DMS79 (cell line): Measurements from ENCODE around the gene ETFA.

Source experiments
- DNase-seq: peaks from one replicate; lab custom pipeline; 2025; lab: John Stamatoyannopoulos, UW

The ETFA gene

DNA sequence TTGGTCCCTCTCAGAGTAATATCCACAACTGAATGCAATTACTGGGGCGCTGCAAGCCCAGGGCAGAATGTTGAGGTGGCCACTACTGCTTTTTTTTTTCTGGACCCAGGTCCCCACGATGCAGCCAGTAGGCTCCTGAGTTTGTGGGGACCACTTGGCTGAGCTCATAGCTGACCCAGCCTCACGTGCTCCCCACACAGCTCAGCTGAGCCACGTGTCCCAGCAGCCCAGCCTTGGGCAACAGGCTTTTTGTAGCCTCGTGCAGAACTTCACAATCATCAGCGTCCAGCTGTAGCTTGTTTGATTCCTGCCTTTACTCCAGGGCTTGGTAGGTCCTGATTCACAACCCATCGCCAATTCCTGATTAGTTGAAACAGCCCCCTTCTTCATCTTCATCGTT, 117.3 kb downstream of the ETFA start:
- no peak for DNase-seq

DNA sequence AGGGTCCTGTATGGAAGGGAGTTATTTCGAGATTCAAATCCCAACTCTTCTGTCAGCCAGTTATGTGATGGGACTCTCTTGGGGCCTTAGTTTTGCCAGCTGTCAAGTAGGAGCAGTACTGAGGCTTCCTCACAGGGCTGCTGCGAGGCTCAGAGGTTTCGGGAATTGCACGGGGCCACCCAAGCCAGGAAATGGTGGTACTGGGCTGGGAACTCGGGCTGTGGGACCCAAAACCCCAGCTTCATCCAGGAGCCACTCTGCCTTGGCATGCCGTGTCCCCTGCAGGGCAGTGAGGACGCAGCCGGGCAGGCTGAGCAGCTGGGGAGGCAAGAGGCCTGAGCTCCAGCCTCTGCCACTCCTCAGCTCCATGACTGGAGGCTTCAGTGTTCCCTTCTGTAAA, 118.6 kb downstream of the ETFA start:
- no peak for DNase-seq

DNA sequence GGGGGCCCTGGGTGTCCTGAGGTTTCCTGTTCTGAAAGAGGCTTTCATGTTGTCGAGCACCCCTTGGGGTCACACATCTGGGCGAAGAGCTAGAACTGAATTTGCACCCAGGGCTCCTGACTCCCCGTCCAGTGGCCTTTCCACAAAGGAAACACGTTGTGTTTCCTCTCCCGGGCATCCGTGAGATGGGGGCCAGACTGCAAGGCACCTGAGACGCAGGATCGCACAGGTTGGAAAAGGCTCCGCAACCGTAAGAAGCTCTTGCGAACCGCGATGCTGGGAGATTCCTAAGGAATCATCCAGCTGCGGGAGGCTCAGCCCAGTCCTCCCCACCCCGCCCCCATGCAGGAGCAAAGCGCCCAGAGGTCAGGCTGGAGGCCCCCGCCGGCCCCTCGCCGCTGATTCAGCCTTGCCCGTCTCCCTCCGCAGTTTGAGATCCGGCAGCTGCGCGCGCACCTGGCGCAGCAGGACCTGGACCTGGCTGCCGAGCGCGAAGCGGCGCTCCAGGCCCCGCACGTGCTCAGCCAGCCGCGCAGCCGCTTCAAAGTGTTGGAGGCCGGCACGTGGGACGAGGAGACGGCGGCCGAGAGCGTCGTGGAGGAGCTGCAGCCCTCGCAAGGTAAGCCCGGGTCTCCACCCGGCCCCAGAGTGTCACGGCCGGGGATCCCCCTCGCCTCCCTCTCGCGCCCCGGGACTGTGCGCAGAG, 119.6 kb downstream of the ETFA start:
- no peak for DNase-seq

- peak; percentile 20 for DNase-seq
Observed at GRCh38 chr15:76190751-76191538, 120.3 kb downstream of the ETFA start.

- DNase-seq, result no peak
Observed at GRCh38 chr15:76190070-76190564, 121.2 kb downstream of the ETFA start.

DNA sequence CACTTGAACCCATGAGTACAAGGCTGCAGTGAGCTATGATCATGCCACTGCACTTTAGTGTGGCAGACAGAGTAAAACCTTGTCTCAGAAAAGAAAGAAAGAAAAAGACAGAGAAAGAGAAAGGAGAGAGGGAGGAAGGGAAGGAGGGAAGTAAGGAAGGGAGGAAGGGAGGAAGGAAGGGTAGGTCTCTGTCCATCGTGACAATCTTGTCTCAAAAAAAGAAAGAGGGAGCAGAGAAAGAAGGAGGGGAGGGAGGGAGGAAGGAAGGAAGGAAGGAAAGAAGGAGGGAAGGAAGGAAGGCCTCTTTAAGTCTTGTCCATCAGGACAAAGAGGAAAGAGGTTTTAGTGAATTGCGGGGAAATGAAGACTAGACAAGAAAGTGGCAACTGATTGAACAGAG, 122.2 kb downstream of the ETFA start:
- no peak for DNase-seq

DNA sequence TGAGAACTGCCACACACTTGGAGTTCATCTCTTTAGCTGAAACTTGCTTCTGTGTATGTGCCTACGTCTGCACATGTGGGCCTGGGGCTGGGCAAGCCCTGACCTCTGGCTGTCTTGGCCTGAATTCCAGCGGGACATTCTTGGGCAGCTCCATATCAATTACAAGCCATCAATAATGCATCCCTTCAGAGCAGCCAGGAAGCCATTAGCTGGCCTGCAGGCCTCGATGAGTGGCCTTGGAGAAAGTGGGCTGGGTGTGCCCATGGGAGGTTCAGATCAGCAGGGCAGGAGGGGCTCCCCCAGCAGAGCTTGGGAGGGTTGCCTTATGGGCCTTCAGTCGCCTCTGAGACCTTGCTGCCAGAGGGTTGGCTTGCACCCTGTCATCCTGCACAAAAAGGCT, 124.1 kb downstream of the ETFA start:
- no peak for DNase-seq

DNA sequence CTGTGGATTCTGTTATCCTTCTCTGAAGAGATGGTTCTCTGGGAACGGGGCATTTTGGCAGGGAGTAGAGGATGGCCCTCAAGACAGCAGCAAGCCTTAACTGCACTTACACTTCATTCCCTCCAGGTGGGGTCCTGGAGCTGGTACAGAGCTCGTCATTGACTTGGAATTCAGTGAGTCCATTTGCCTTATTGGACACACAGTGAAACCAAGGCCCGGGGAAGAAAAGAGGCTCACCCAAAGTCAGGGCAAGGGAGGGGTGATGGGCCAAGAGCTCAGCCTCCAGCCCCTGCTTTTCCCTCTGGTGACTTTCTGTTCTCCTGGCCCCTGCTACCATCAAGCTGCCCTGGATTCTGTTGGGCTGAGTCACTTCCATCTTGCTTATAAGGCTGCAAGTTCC, 125.6 kb downstream of the ETFA start:
- no peak for DNase-seq

- DNase-seq, result no peak
Observed at GRCh38 chr15:76184650-76185035, 126.6 kb downstream of the ETFA start.

DNA sequence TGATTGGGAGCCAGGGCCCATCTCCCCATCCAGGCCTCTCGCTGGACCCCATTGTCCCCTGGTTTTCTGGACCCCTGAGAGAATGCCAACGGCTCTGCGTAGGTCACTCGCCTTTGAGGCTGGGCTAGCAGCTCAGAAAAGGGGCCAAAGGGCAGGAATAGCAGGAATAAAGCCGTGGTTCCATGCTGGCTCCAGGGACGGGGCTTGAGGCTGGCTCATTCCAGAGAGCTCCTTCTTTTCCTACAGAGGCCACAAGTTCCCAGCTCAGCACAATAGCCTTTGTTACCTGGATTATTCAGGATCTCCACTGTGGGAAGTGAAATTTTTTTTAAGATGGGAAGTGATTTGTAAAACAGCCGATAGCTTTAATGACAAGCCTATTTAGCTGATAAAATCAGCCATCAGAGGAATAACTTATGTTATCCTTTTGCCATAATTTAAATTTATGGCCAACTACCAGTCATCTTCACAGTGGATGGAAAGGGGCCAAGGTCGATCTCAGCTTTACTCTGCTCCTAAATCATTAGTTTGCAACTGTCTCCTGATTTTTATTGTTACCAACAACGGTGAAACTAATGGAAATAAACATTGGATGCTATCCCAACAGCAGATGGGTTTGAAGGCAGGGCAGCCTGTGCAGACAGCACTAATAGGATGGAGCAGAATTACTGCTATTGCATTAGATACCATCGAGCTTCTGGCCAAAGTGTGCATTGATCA, 127.2 kb downstream of the ETFA start:
- DNase-seq, result no peak

GRCh38 chr15:76181705-76182107, 129.6 kb downstream of the ETFA start:
- DNase-seq, result no peak

- no peak for DNase-seq
Observed at GRCh38 chr15:76180321-76180720, 130.9 kb downstream of the ETFA start.

- DNase-seq, result no peak
Observed at GRCh38 chr15:76179023-76179422, 132.2 kb downstream of the ETFA start.

- DNase-seq, result no peak
Observed at GRCh38 chr15:76178296-76179000, 132.8 kb downstream of the ETFA start.

DNA sequence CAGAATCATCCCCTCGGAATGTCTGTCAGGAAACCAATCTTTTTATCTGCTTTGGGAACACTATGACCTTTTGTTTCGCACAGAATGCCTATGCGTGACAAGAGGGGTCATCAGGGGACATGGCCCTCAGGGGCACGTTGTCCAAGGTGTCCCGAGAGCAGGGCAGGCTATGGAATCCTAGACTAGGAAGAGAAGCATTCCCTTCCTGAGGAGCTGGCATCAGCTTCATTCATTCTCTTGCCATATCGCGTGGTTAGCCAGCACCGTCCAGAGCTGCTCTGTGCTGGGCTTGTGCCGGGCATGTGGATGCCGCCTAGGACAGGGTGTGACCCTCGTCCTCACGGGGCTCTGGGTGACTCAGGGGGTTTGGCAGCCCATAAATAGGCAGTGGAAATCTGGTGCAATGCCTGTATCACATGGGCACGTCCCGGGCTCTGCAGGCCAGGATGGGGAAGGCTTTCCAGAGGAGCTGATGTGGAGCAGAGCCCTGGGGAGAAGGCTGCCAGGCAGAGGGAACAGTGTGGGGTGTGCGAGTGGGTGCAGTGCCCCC, 133.7 kb downstream of the ETFA start:
- DNase-seq, result no peak

- DNase-seq, result no peak
Observed at GRCh38 chr15:76176487-76177085, 134.7 kb downstream of the ETFA start.

GRCh38 chr15:76176059-76176458, 135.2 kb downstream of the ETFA start:
- no peak for DNase-seq

DNA sequence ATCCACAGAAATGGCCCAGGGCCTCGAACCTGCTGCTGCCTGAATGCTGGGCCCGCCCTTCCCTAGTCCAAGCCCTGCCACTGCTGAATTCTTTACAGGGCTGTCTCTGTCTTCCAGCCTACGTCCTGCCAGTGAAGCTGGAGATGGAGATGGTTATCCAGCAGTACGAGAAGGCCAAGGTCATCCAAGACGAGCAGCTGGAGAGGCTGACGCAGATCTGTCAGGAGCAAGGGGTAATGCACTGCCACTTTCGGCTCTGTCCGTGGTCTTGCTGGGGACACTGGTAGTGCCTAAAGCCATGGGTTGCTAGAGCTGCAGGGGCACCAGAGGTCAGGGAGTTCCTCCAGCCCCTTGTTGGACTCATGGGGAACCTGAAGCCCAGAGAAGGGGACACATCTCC, 135.8 kb downstream of the ETFA start:
- DNase-seq, result no peak

- DNase-seq, result no peak
Observed at GRCh38 chr15:76174654-76175053, 136.6 kb downstream of the ETFA start.

- no peak for DNase-seq
Observed at GRCh38 chr15:76173317-76173834, 137.9 kb downstream of the ETFA start.

DNA sequence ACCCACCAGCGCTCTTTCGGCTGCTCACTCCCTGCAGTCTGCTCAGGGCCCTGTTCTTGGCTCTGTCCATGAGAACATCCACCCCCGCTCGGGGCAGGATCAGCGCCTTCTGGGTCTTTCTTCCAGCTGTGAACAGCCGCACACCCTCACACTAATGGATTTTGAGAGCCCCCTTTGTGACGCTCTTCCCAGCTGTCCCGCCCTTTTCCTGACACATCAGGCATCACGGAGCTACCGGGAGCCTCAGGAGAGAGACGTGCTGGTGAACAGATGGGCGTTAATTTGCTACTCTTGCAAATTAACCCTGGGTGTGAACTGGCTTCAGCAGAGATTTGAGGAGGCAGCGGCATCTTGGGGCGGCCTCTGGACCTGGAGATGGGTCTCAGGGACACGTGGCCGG, 138.5 kb downstream of the ETFA start:
- DNase-seq, result no peak
